CD14-positive monocyte (primary cell): Measurements from ENCODE around the gene NPLOC4. TPM values are rescaled to one million over a fixed set of nuclear protein-coding genes. Genes with fewer than 3 reads are reported as not detected.
A peak's percentile ranks its signal among the peaks of the same experiment; 100 is the strongest.

Experiments
- DNase-seq, 3 donors: peaks; one replicate each; pipeline ENCODE4 v3.0.0-alpha.2; 2011 to 2022
- H2AFZ ChIP-seq: 2 replicates; pipeline ENCODE4 v1.6.0; 2012; ENCODE audit warnings: mild to moderate bottlenecking, low read depth, low read length, inconsistent platforms; ENCODE audit not compliant: insufficient read depth, poor library complexity, severe bottlenecking
- H3K27ac ChIP-seq, 2 donors: 1 replicate in 1 of 2; 2 replicates in 1 of 2; pipeline ENCODE4 v1.5.1; 2012 to 2013; ENCODE audit warnings: low read length in 2 of 2, control low read depth in 1 of 2, inconsistent platforms in 1 of 2, low read depth in 1 of 2, mild to moderate bottlenecking in 1 of 2
- H3K27me3 ChIP-seq, 2 donors: one replicate each; pipeline versions ENCODE4 v1.6.0 to v1.6.1; 2011 to 2013; ENCODE audit warnings: low read length in 2 of 2; ENCODE audit not compliant: control insufficient read depth in 2 of 2, insufficient read depth in 2 of 2
- H3K36me3 ChIP-seq, 2 donors: replicated peaks in 1 of 2; 1 replicate in 1 of 2; 2 replicates in 1 of 2; pipeline versions ENCODE4 v1.5.1 to v1.6.1; 2012 to 2013; ENCODE audit warnings: low read length in 2 of 2, control low read depth in 1 of 2, inconsistent platforms in 1 of 2, mild to moderate bottlenecking in 1 of 2; ENCODE audit not compliant: insufficient read depth in 2 of 2, control insufficient read depth in 1 of 2
- H3K4me1 ChIP-seq, 2 donors: 1 replicate in 1 of 2; 2 replicates in 1 of 2; pipeline versions ENCODE4 v1.5.1 to v1.6.1; 2012 to 2013; ENCODE audit warnings: low read length in 2 of 2, control low read depth in 1 of 2, inconsistent platforms in 1 of 2, mild to moderate bottlenecking in 1 of 2, moderate library complexity in 1 of 2; ENCODE audit not compliant: insufficient read depth in 2 of 2, control insufficient read depth in 1 of 2
- H3K4me2 ChIP-seq: replicated peaks from 2 replicates; pipeline ENCODE3; 2012; ENCODE audit warnings: low read length, moderate library complexity, mild to moderate bottlenecking; ENCODE audit not compliant: poor library complexity, severe bottlenecking; ENCODE audit errors: extremely low read depth
- H3K4me3 ChIP-seq, 3 experiments: fragments of 200-600 bp in 1 of 3; sonication (generic) in 1 of 3; replicated peaks in 1 of 3; 1 replicate in 2 of 3; 2 replicates in 1 of 3; pipeline ENCODE4 v1.5.1; 2011 to 2013; ENCODE audit warnings: low read length in 3 of 3, mild to moderate bottlenecking in 3 of 3, control low read depth in 2 of 3, low read depth in 2 of 3, inconsistent platforms in 1 of 3, moderate library complexity in 1 of 3
- H3K79me2 ChIP-seq: 2 replicates; pipeline ENCODE4 v1.6.0; 2012; ENCODE audit warnings: mild to moderate bottlenecking, control low read depth, inconsistent platforms, low read length, moderate library complexity; ENCODE audit not compliant: insufficient read depth
- H3K9ac ChIP-seq: 2 replicates; pipeline ENCODE4 v1.6.0; 2017; ENCODE audit warnings: low read length, mild to moderate bottlenecking; ENCODE audit not compliant: insufficient read depth, poor library complexity, severe bottlenecking
- H3K9me3 ChIP-seq, 2 donors: replicated peaks in 1 of 2; 1 replicate in 1 of 2; 2 replicates in 1 of 2; pipeline versions ENCODE4 v1.5.1 to v1.6.1; 2012 to 2013; ENCODE audit warnings: low read length in 2 of 2, control low read depth in 1 of 2; ENCODE audit not compliant: control insufficient read depth in 1 of 2, insufficient read depth in 1 of 2
- H4K20me1 ChIP-seq: 2 replicates; pipeline ENCODE4 v1.6.0; 2012; ENCODE audit warnings: mild to moderate bottlenecking, low read length, control low read depth, moderate library complexity; ENCODE audit not compliant: insufficient read depth
- H3K27ac Mint-ChIP-seq, 7 donors: one replicate each; pipeline ENCODE4 v1.8.0; 2020; ENCODE audit warnings: mild to moderate bottlenecking in 7 of 7, mixed read lengths in 7 of 7, moderate library complexity in 6 of 7, inconsistent platforms in 2 of 7
- H3K27me3 Mint-ChIP-seq, 3 donors: one replicate each; pipeline ENCODE4 v1.8.0; 2021 to 2022; ENCODE audit warnings: low read depth in 3 of 3, mild to moderate bottlenecking in 3 of 3, mixed read lengths in 3 of 3, moderate library complexity in 3 of 3, inconsistent platforms in 1 of 3
- H3K36me3 Mint-ChIP-seq, 2 donors: one replicate each; pipeline ENCODE4 v1.8.0; 2020; ENCODE audit warnings: mixed read lengths in 2 of 2, inconsistent platforms in 1 of 2, mild to moderate bottlenecking in 1 of 2
- H3K4me1 Mint-ChIP-seq: one replicate; pipeline ENCODE4 v1.8.0; 2020; ENCODE audit warnings: mild to moderate bottlenecking, mixed read lengths
- H3K4me3 Mint-ChIP-seq, 2 donors: one replicate each; pipeline ENCODE4 v1.8.0; 2020; ENCODE audit warnings: mild to moderate bottlenecking in 2 of 2, mixed read lengths in 2 of 2, moderate library complexity in 1 of 2
- H3K9me3 Mint-ChIP-seq, 7 donors: one replicate each; pipeline ENCODE4 v1.8.0; 2020 to 2022; ENCODE audit warnings: mixed read lengths in 7 of 7, mild to moderate bottlenecking in 6 of 7, moderate library complexity in 6 of 7, inconsistent platforms in 2 of 7
- CTCF ChIP-seq: fragments of 200-600 bp; IDR thresholded peaks from one replicate; pipeline ENCODE4 v1.8.0; 2022; ENCODE audit warnings: antibody characterized with exemption, mild to moderate bottlenecking
- WGBS: methylation state at CpG from one replicate; pipeline ENCODE4 v1.1.5; 2013; ENCODE audit warnings: missing lambda C conversion rate; ENCODE audit not compliant: insufficient coverage; 5-methylcytosine and 5-hydroxymethylcytosine counted together
- intact Hi-C, 2 donors: fragments of 100-400 bp; cut with micrococcal nuclease; formaldehyde crosslinking; loops; one replicate each; pipeline versions ENCODE4 v1.15.0 to v1.15.1; 2023
- polyA plus RNA-seq, 3 donors: library from polyadenylated mRNA; depleted of rRNA in 1 of 3; unstranded in 2 of 3; stranded (reverse) in 1 of 3; fragments of 300-500 nt in 2 of 3; fragments of >200 nt in 1 of 3; fragmentation: Illumina TruSeq in 2 of 3; gene quantifications; 1 replicate in 2 of 3; 2 replicates in 1 of 3; pipeline ENCODE4 v1.2.3, GENCODE V29; 2012 to 2021

NPLOC4 gene
- polyA plus RNA-seq, 3 donors = 92.1 to 112 (median 106) TPM

- Mint-ChIP-seq H3K27ac (no peak overlapping the region), H3K36me3 (peaks cover 73 to 96% of the 10 kb centered on the region in 2 donors), H3K4me3 (no peak overlapping the region), H3K9me3 (no peaks in the 10 kb centered on the region), H3K4me1 (peaks cover 15% of the 10 kb centered on the region), H3K27me3 (peaks cover 0 to 2% (median 0%) of the 10 kb centered on the region in 3 donors)
- no peaks in the 10 kb centered on the region for H3K9me3 ChIP-seq
- peaks cover 10% of the 10 kb centered on the region in 2 donors for H3K4me1 ChIP-seq
- H3K79me2 ChIP-seq = peaks cover 35% of the 10 kb centered on the region
- H3K27me3 ChIP-seq = no peaks in the 10 kb centered on the region
- H3K4me2 ChIP-seq = no peak overlapping the region
- peaks cover 62 to 91% of the 10 kb centered on the region in 2 donors for H3K36me3 ChIP-seq
- no peak overlapping the region for H3K9ac ChIP-seq
- no peak overlapping the region for H3K27ac ChIP-seq
- intact Hi-C loops = no loop called here
- TF ChIP-seq CTCF = no peak
- DNase-seq = no peak
- H4K20me1 ChIP-seq = peaks cover 6% of the 10 kb centered on the region
- no peak overlapping the region for H3K4me3 ChIP-seq
- 93% methylated on average over 3 of the region's 5 CpGs for whole genome bisulfite sequencing
- H2AFZ ChIP-seq = no peak overlapping the region
These were observed 54.6 kb downstream of the NPLOC4 start for GRCh38 chr17:81582341-81582740.

- 96% methylated on average over 7 of the region's 8 CpGs for WGBS
- peaks cover 37% of the 10 kb centered on the region for H3K79me2 ChIP-seq
- no peak overlapping the region for H2AFZ ChIP-seq
- Mint-ChIP-seq H3K36me3 (peaks cover 71 to 91% of the 10 kb centered on the region in 2 donors), H3K27ac (peak overlapping the region in 2 of 7 donors; percentile 12 to 68), H3K4me3 (no peak overlapping the region), H3K4me1 (peaks cover 19% of the 10 kb centered on the region), H3K27me3 (peaks cover 0 to 2% (median 0%) of the 10 kb centered on the region in 3 donors), H3K9me3 (peaks cover 0 to 2% (median 0%) of the 10 kb centered on the region in 7 donors)
- no peaks in the 10 kb centered on the region for H3K9me3 ChIP-seq
- H3K4me2 ChIP-seq = no peak overlapping the region
- peaks cover 16% of the 10 kb centered on the region in 2 donors for H3K4me1 ChIP-seq
- H3K36me3 ChIP-seq = peaks cover 58 to 87% of the 10 kb centered on the region in 2 donors
- TF ChIP-seq CTCF = no peak
- no peaks in the 10 kb centered on the region for H3K27me3 ChIP-seq
- no peak overlapping the region for H3K9ac ChIP-seq
- peaks cover 6% of the 10 kb centered on the region for H4K20me1 ChIP-seq
- peak overlapping the region in 1 of 2 donors; percentile 26 for H3K27ac ChIP-seq
- no peak overlapping the region for H3K4me3 ChIP-seq
- intact Hi-C loops = no loop called here
- DNase-seq = no peak
These were observed 55.2 kb downstream of the NPLOC4 start for GRCh38 chr17:81581758-81582157.
